ENCODE results near the gene PFKL.

Gene PFKL

GRCh38 chr21:44297525-44298290 lies 2.1 kb upstream of the PFKL start:
- TF ChIP-seq, protein P1, sequence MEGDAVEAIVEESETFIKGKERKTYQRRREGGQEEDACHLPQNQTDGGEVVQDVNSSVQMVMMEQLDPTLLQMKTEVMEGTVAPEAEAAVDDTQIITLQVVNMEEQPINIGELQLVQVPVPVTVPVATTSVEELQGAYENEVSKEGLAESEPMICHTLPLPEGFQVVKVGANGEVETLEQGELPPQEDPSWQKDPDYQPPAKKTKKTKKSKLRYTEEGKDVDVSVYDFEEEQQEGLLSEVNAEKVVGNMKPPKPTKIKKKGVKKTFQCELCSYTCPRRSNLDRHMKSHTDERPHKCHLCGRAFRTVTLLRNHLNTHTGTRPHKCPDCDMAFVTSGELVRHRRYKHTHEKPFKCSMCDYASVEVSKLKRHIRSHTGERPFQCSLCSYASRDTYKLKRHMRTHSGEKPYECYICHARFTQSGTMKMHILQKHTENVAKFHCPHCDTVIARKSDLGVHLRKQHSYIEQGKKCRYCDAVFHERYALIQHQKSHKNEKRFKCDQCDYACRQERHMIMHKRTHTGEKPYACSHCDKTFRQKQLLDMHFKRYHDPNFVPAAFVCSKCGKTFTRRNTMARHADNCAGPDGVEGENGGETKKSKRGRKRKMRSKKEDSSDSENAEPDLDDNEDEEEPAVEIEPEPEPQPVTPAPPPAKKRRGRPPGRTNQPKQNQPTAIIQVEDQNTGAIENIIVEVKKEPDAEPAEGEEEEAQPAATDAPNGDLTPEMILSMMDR (IDR thresholded peaks at IDR 0.05; ENCODE audit: borderline replicate concordance, extremely low read depth, low read length, poor library complexity, severe bottlenecking): peak; percentile 86
- no peak for TF ChIP-seq EZH2 (IDR thresholded peaks at IDR 0.05; ENCODE audit: borderline replicate concordance, low read depth, low read length, severe bottlenecking)
- Histone ChIP-seq H3K4me1 (ENCODE audit: insufficient read depth, low read length) (peaks cover 39% of the 10 kb centered on the region), H4K20me1 (ENCODE audit: insufficient read depth, low read length) (peaks cover 23% of the 10 kb centered on the region), H3K9me3 (ENCODE audit: insufficient read depth, low read length, severe bottlenecking) (no peaks in the 10 kb centered on the region), H3K36me3 (ENCODE audit: insufficient read depth, low read length) (peaks cover 7% of the 10 kb centered on the region), H2AFZ (ENCODE audit: low read depth, low read length) (no peak overlapping the region), H3K4me3 (ENCODE audit: low read depth in 1 of 2, low read length in 2 of 2) (no peak overlapping the region), H3K4me2 (ENCODE audit: insufficient read depth, low read length) (no peak overlapping the region; the same call in 1 of the 2 replicates), H3K79me2 (ENCODE audit: insufficient read depth, low read length) (peaks cover 28% of the 10 kb centered on the region), H3K27me3 (ENCODE audit: insufficient read depth, low read length, poor library complexity) (no peaks in the 10 kb centered on the region), H3K9ac (ENCODE audit: low read depth, low read length) (no peak overlapping the region), H3K27ac (ENCODE audit: low read length) (no peak overlapping the region)
- peak; percentile 72 for DNase-seq
- ATAC-seq (ENCODE audit: insufficient read depth, low read depth): peak; percentile 59

DNA sequence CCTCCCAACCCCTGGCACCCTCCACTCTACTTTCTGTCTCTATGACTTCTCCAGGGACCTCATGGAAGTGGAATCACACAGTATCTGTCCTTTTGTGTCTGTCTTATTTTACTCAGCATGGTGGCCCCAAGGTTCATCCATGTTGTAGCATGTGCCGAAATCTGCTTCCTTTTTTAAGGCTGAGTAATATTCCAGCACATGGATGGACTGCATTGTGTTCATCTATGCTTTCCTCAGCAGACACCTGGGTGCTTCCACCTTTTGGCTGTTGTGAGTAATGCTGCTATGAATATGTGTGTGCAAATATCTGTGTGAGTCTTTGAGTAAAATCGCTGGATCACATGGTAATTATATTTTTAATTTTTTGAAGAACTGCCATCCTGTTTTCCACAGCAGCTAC lies 1.6 kb upstream of the PFKL start:
- peaks cover 40% of the 10 kb centered on the region for H3K4me1 ChIP-seq (ENCODE audit: insufficient read depth, low read length)
- no peak overlapping the region for H3K27ac ChIP-seq (ENCODE audit: low read length)
- no peak overlapping the region for H3K4me3 ChIP-seq (ENCODE audit: low read depth in 1 of 2, low read length in 2 of 2)

DNA sequence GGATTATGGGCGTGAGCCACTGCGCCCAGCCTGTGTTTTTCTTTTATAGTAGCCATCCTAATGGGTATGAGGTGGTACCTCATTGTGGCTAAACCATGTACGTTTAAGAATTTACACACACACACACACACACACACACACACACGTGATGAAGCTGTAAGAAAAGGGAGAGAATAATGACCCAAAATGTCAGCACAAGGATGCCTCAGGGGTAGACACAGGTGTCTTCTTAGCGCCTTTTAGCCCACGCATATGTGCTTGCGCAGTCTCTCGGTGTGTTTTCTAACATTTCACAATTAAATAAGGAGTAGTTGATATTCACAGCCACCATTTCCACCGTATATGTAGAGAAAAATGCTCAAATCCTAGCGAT lies 782 bp upstream of the PFKL start:
- Histone ChIP-seq H3K4me1 (ENCODE audit: insufficient read depth, low read length) (peaks cover 40% of the 10 kb centered on the region), H3K79me2 (ENCODE audit: insufficient read depth, low read length) (peaks cover 39% of the 10 kb centered on the region), H3K4me3 (ENCODE audit: low read depth in 1 of 2, low read length in 2 of 2) (peak overlapping the region; percentile 53 to 77; a peak in 3 of 4 replicates), H3K9me3 (ENCODE audit: insufficient read depth, low read length, severe bottlenecking) (no peaks in the 10 kb centered on the region), H3K36me3 (ENCODE audit: insufficient read depth, low read length) (peaks cover 10% of the 10 kb centered on the region), H3K27ac (ENCODE audit: low read length) (peak overlapping the region; percentile 72), H3K9ac (ENCODE audit: low read depth, low read length) (peak overlapping the region; percentile 71), H3K4me2 (ENCODE audit: insufficient read depth, low read length) (peak overlapping the region; percentile 81), H4K20me1 (ENCODE audit: insufficient read depth, low read length) (peaks cover 32% of the 10 kb centered on the region), H3K27me3 (ENCODE audit: insufficient read depth, low read length, poor library complexity) (no peaks in the 10 kb centered on the region), H2AFZ (ENCODE audit: low read depth, low read length) (peak overlapping the region; percentile 88)
- ATAC-seq (ENCODE audit: insufficient read depth, low read depth) (no peak), DNase-seq (no peak)
- TF ChIP-seq, protein P1 (IDR thresholded peaks at IDR 0.05; ENCODE audit: borderline replicate concordance, extremely low read depth, low read length, poor library complexity, severe bottlenecking): no peak
- no peak for TF ChIP-seq EZH2 (IDR thresholded peaks at IDR 0.05; ENCODE audit: borderline replicate concordance, low read depth, low read length, severe bottlenecking)

More for the DNA sequence above, 1.6 kb upstream of the PFKL start:
- no peak overlapping the region for H3K4me2 ChIP-seq (ENCODE audit: insufficient read depth, low read length)
- H3K27me3 ChIP-seq (ENCODE audit: insufficient read depth, low read length, poor library complexity): no peaks in the 10 kb centered on the region
- peaks cover 7% of the 10 kb centered on the region for H3K36me3 ChIP-seq (ENCODE audit: insufficient read depth, low read length)
- ATAC-seq (ENCODE audit: insufficient read depth, low read depth): no peak
- no peak overlapping the region for H3K9ac ChIP-seq (ENCODE audit: low read depth, low read length)
- peaks cover 31% of the 10 kb centered on the region for H3K79me2 ChIP-seq (ENCODE audit: insufficient read depth, low read length)
- H3K9me3 ChIP-seq (ENCODE audit: insufficient read depth, low read length, severe bottlenecking): no peaks in the 10 kb centered on the region
- no peak for DNase-seq
- TF ChIP-seq, protein P1 (IDR thresholded peaks at IDR 0.05; ENCODE audit: borderline replicate concordance, extremely low read depth, low read length, poor library complexity, severe bottlenecking): peak; percentile 47
- TF ChIP-seq EZH2 (IDR thresholded peaks at IDR 0.05; ENCODE audit: borderline replicate concordance, low read depth, low read length, severe bottlenecking): no peak
- H2AFZ ChIP-seq (ENCODE audit: low read depth, low read length): no peak overlapping the region
- peaks cover 25% of the 10 kb centered on the region for H4K20me1 ChIP-seq (ENCODE audit: insufficient read depth, low read length)
